ENCODE measurements around the gene PEAK3.
A peak's percentile ranks its signal among the peaks of the same experiment; 100 is the strongest.

DNA sequence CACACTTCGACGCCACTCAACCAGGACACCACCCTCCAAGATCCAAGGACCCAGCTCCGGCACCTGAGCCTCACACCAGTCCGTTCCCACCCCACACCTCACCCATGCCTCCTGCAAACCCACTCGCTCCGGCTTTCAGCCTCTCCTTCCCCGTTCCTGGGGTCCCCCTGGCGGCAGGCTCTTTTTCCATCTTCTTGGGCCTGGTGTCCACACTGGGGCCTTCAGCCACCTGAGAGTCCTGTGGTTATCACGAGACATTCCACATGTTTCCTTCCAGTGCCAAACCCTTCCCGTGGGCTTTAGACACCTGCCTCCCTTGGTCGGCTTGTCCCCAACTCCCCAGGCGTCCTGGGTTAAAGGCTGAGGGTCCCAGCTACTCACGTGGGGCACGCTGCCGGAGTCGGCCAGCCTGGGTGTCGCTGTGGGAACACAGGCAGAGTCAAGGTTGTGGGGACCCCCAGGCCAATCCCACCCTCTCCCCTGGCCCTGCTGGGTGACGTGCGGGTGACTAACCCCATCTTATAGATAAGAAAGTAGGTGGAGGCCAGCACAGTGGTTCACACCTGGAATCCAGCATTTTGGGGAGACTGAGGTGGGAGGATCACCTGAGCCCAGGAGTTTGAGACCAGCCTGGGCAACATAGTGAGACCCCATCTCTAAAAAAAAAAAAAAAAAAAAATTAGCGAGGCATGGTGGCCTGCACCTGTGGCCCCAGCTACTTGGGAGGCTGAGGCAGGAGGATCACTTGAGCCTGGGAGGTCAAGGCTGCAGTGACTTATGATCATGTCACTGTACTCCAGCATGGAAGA, 27.7 kb downstream of the PEAK3 start:
- TF ChIP-seq, protein P1, sequence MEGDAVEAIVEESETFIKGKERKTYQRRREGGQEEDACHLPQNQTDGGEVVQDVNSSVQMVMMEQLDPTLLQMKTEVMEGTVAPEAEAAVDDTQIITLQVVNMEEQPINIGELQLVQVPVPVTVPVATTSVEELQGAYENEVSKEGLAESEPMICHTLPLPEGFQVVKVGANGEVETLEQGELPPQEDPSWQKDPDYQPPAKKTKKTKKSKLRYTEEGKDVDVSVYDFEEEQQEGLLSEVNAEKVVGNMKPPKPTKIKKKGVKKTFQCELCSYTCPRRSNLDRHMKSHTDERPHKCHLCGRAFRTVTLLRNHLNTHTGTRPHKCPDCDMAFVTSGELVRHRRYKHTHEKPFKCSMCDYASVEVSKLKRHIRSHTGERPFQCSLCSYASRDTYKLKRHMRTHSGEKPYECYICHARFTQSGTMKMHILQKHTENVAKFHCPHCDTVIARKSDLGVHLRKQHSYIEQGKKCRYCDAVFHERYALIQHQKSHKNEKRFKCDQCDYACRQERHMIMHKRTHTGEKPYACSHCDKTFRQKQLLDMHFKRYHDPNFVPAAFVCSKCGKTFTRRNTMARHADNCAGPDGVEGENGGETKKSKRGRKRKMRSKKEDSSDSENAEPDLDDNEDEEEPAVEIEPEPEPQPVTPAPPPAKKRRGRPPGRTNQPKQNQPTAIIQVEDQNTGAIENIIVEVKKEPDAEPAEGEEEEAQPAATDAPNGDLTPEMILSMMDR (IDR thresholded peaks at IDR 0.05): peak in 2 of 4 experiments; percentile 5 to 6
- TF ChIP-seq POLR2AphosphoS5 (IDR thresholded peaks at IDR 0.05) (no peak), POLR2A (IDR thresholded peaks at IDR 0.05) (no peak)
